ENCODE measurements around the gene CYB5R3.
A peak's percentile ranks its signal among the peaks of the same experiment; 100 is the strongest.

The CYB5R3 gene

GRCh38 chr22:42649246-42650099 is at the start of gene CYB5R3:
Gene CYB5R3, minus strand, starts transcription at chr22:42649392. Its CDS starts 77 bp downstream, at chr22:42649315.
- DNase-seq (ENCODE audit: low spot score) = peak; percentile 75

GRCh38 chr22:42697542-42698013 is 48.4 kb upstream of the CYB5R3 start:
- DNase-seq (ENCODE audit: low spot score) = no peak

- no peak for DNase-seq (ENCODE audit: low spot score)
These were observed 47.3 kb upstream of the CYB5R3 start for GRCh38 chr22:42696331-42696967.

GRCh38 chr22:42695294-42695693 is 46.1 kb upstream of the CYB5R3 start:
- no peak for DNase-seq (ENCODE audit: low spot score)

- no peak for DNase-seq (ENCODE audit: low spot score)
These were observed 44.8 kb upstream of the CYB5R3 start for GRCh38 chr22:42693763-42694683.

GRCh38 chr22:42693055-42693762 is 44.0 kb upstream of the CYB5R3 start:
- no peak for DNase-seq (ENCODE audit: low spot score)

- DNase-seq (ENCODE audit: low spot score) = no peak
These were observed 43.3 kb upstream of the CYB5R3 start for GRCh38 chr22:42692239-42693054.

- no peak for DNase-seq (ENCODE audit: low spot score)
These were observed 42.2 kb upstream of the CYB5R3 start for GRCh38 chr22:42691440-42691839.

- DNase-seq (ENCODE audit: low spot score) = no peak
These were observed 39.3 kb upstream of the CYB5R3 start for GRCh38 chr22:42688241-42689211.

- DNase-seq (ENCODE audit: low spot score) = no peak
These were observed 37.7 kb upstream of the CYB5R3 start for GRCh38 chr22:42686756-42687491.

GRCh38 chr22:42685941-42686653 is 36.9 kb upstream of the CYB5R3 start:
- DNase-seq (ENCODE audit: low spot score) = no peak

- DNase-seq (ENCODE audit: low spot score) = no peak
These were observed 35.4 kb upstream of the CYB5R3 start for GRCh38 chr22:42684462-42685195.

GRCh38 chr22:42683578-42684283 is 34.5 kb upstream of the CYB5R3 start:
- DNase-seq (ENCODE audit: low spot score) = no peak

- no peak for DNase-seq (ENCODE audit: low spot score)
These were observed 33.1 kb upstream of the CYB5R3 start for GRCh38 chr22:42682113-42682851.

- DNase-seq (ENCODE audit: low spot score) = no peak
These were observed 31.5 kb upstream of the CYB5R3 start for GRCh38 chr22:42680648-42681047.

GRCh38 chr22:42679691-42680090 is 30.5 kb upstream of the CYB5R3 start:
- no peak for DNase-seq (ENCODE audit: low spot score)
